ENCODE results near the gene KCNAB1.

KCNAB1 gene

GRCh38 chr3:156330415-156330814 is 210.0 kb downstream of the KCNAB1 start:
- no peak for DNase-seq

- DNase-seq, result no peak
These were observed 211.9 kb downstream of the KCNAB1 start for GRCh38 chr3:156332304-156332703.

- no peak for DNase-seq
These were observed 214.6 kb downstream of the KCNAB1 start for GRCh38 chr3:156334841-156335545.

GRCh38 chr3:156339491-156339890 is 219.1 kb downstream of the KCNAB1 start:
- DNase-seq, result no peak

- DNase-seq, result no peak
These were observed 221.0 kb downstream of the KCNAB1 start for GRCh38 chr3:156341332-156341731.

- no peak for DNase-seq
These were observed 221.5 kb downstream of the KCNAB1 start for GRCh38 chr3:156341831-156342416.

GRCh38 chr3:156344215-156344614 is 223.8 kb downstream of the KCNAB1 start:
- DNase-seq, result no peak

GRCh38 chr3:156349111-156349510 is 228.7 kb downstream of the KCNAB1 start:
- no peak for DNase-seq

- DNase-seq, result no peak
These were observed 229.6 kb downstream of the KCNAB1 start for GRCh38 chr3:156349978-156350377.

- DNase-seq, result no peak
These were observed 230.4 kb downstream of the KCNAB1 start for GRCh38 chr3:156350781-156351180.

- no peak for DNase-seq
These were observed 231.4 kb downstream of the KCNAB1 start for GRCh38 chr3:156351783-156352182.

GRCh38 chr3:156352728-156353127 is 232.3 kb downstream of the KCNAB1 start:
- no peak for DNase-seq

GRCh38 chr3:156353563-156353962 is 233.2 kb downstream of the KCNAB1 start:
- no peak for DNase-seq

GRCh38 chr3:156356537-156357363 is 236.4 kb downstream of the KCNAB1 start:
- DNase-seq, result no peak

- no peak for DNase-seq
These were observed 237.9 kb downstream of the KCNAB1 start for GRCh38 chr3:156358232-156358631.

- DNase-seq, result no peak
These were observed 239.0 kb downstream of the KCNAB1 start for GRCh38 chr3:156359368-156359767.

GRCh38 chr3:156360083-156360482 is 239.7 kb downstream of the KCNAB1 start:
- no peak for DNase-seq

GRCh38 chr3:156360963-156361362 is 240.6 kb downstream of the KCNAB1 start:
- no peak for DNase-seq

GRCh38 chr3:156366559-156366958 is 246.2 kb downstream of the KCNAB1 start:
- no peak for DNase-seq

GRCh38 chr3:156368189-156368588 is 247.8 kb downstream of the KCNAB1 start:
- DNase-seq, result no peak

- DNase-seq, result no peak
These were observed 251.3 kb downstream of the KCNAB1 start for GRCh38 chr3:156371701-156372100.

- DNase-seq, result no peak
These were observed 252.7 kb downstream of the KCNAB1 start for GRCh38 chr3:156373095-156373494.

- no peak for DNase-seq
These were observed 253.3 kb downstream of the KCNAB1 start for GRCh38 chr3:156373654-156374053.

- DNase-seq, result no peak
These were observed 255.8 kb downstream of the KCNAB1 start for GRCh38 chr3:156376199-156376598.

Measured in SHP77 (cell line).